ENCODE data around the gene RNF223. TPM values are rescaled to one million over a fixed set of nuclear protein-coding genes. Genes with fewer than 3 reads are reported as not detected.

Gene RNF223
- total and polyA plus RNA-seq, 2 donors from 2014 or later: 0.28 to 2.3 TPM

- TF ChIP-seq, protein P1, sequence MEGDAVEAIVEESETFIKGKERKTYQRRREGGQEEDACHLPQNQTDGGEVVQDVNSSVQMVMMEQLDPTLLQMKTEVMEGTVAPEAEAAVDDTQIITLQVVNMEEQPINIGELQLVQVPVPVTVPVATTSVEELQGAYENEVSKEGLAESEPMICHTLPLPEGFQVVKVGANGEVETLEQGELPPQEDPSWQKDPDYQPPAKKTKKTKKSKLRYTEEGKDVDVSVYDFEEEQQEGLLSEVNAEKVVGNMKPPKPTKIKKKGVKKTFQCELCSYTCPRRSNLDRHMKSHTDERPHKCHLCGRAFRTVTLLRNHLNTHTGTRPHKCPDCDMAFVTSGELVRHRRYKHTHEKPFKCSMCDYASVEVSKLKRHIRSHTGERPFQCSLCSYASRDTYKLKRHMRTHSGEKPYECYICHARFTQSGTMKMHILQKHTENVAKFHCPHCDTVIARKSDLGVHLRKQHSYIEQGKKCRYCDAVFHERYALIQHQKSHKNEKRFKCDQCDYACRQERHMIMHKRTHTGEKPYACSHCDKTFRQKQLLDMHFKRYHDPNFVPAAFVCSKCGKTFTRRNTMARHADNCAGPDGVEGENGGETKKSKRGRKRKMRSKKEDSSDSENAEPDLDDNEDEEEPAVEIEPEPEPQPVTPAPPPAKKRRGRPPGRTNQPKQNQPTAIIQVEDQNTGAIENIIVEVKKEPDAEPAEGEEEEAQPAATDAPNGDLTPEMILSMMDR (IDR thresholded peaks at IDR 0.05; ENCODE audit: borderline replicate concordance, extremely low read depth, insufficient read depth): no peak
- FAIRE-seq (no peak), DNase-seq (peak in 1 of 5 donors; percentile 58)
- no peaks in the 10 kb centered on the region for H3K27me3 ChIP-seq (ENCODE audit: control insufficient read depth, insufficient read depth, low read length)
- no peak overlapping the region for H3K9ac ChIP-seq (ENCODE audit: low read length in 3 of 3)
- H3K9me3 ChIP-seq (ENCODE audit: control insufficient read depth in 2 of 3, insufficient read depth in 1 of 3, low read length in 3 of 3): peaks cover 0 to 6% (median 0%) of the 10 kb centered on the region in 3 donors
- H3K36me3 ChIP-seq (ENCODE audit: control insufficient read depth in 2 of 3, insufficient read depth in 3 of 3, low read length in 3 of 3): no peaks in the 10 kb centered on the region
- no peak overlapping the region for H3K27ac ChIP-seq (ENCODE audit: low read depth in 2 of 2, low read length in 2 of 2)
- no peaks in the 10 kb centered on the region for H3K4me1 ChIP-seq (ENCODE audit: control insufficient read depth in 2 of 3, insufficient read depth in 2 of 3, low read depth in 1 of 3, low read length in 3 of 3)
- intact Hi-C loops (cut with DNase I): no loop called here
- no peak overlapping the region for H3K4me3 ChIP-seq (ENCODE audit: low read length in 3 of 3)
Measured at GRCh38 chr1:1111516-1112236, 37.6 kb upstream of the RNF223 start.

DNA sequence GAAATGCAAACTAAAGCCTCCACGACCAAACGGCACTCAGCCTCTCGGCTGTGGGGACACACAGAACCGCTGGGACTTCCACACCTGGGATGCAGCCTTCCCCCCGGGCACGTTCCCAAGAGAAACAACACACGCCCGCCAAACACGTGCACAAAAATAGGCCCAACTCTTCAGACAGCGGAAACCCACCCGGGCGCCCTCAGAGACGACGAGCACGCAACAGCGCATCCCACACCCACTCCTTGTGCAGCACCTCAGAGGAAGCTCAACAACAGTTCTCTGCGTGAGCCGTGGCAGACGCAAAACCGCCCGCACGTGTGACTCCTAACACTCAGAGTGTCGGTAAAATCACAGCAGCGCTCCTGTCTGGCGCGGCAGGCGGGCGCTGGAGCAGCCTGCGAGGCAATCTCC is 36.5 kb upstream of the RNF223 start:
- peak in 1 of 5 donors; percentile 66 for DNase-seq

DNA sequence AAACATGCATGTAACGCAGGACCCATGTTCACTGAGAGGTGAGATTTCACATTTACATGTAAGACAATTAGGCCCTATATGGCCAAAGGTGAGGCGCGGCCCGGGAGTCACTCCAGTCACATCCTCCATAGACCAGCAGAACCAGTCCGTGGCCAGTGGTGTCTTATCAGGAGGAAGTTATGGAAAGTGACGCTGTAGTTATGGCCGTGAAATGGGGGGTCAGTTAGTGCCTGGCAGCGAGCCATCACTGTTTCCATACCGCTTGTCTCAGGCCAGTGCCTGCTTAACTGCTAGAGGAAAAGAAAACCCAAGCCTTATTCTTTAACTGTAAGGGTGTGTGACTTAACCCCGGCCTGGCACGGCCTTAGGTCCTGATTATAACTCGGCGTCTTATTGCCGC is 35.6 kb upstream of the RNF223 start:
- intact Hi-C loops (cut with DNase I): no loop called here
- H3K27ac ChIP-seq (ENCODE audit: low read depth in 2 of 2, low read length in 2 of 2): no peak overlapping the region

More for the DNA sequence above, 36.5 kb upstream of the RNF223 start:
- no peak for FAIRE-seq
- Histone ChIP-seq H3K27me3 (ENCODE audit: control insufficient read depth, insufficient read depth, low read length) (no peaks in the 10 kb centered on the region), H3K36me3 (ENCODE audit: control insufficient read depth in 2 of 3, insufficient read depth in 3 of 3, low read length in 3 of 3) (no peaks in the 10 kb centered on the region), H3K9ac (ENCODE audit: low read length in 3 of 3) (no peak overlapping the region), H3K4me3 (ENCODE audit: low read length in 3 of 3) (no peak overlapping the region), H3K4me1 (ENCODE audit: control insufficient read depth in 2 of 3, insufficient read depth in 2 of 3, low read depth in 1 of 3, low read length in 3 of 3) (no peaks in the 10 kb centered on the region), H3K9me3 (ENCODE audit: control insufficient read depth in 2 of 3, insufficient read depth in 1 of 3, low read length in 3 of 3) (peaks cover 0 to 6% (median 0%) of the 10 kb centered on the region in 3 donors), H3K27ac (ENCODE audit: low read depth in 2 of 2, low read length in 2 of 2) (no peak overlapping the region)
- TF ChIP-seq, protein P1 (IDR thresholded peaks at IDR 0.05; ENCODE audit: borderline replicate concordance, extremely low read depth, insufficient read depth): no peak
- intact Hi-C loops (cut with DNase I): no loop called here

More for the DNA sequence above, 35.6 kb upstream of the RNF223 start:
- FAIRE-seq (no peak), DNase-seq (peak in 2 of 5 donors; percentile 33 to 37)
- TF ChIP-seq, protein P1 (IDR thresholded peaks at IDR 0.05; ENCODE audit: borderline replicate concordance, extremely low read depth, insufficient read depth): no peak
- Histone ChIP-seq H3K9ac (ENCODE audit: low read length in 3 of 3) (no peak overlapping the region), H3K9me3 (ENCODE audit: control insufficient read depth in 2 of 3, insufficient read depth in 1 of 3, low read length in 3 of 3) (peaks cover 0 to 6% (median 0%) of the 10 kb centered on the region in 3 donors), H3K4me1 (ENCODE audit: control insufficient read depth in 2 of 3, insufficient read depth in 2 of 3, low read depth in 1 of 3, low read length in 3 of 3) (no peaks in the 10 kb centered on the region), H3K36me3 (ENCODE audit: control insufficient read depth in 2 of 3, insufficient read depth in 3 of 3, low read length in 3 of 3) (no peaks in the 10 kb centered on the region), H3K27me3 (ENCODE audit: control insufficient read depth, insufficient read depth, low read length) (no peaks in the 10 kb centered on the region), H3K4me3 (ENCODE audit: low read length in 3 of 3) (no peak overlapping the region)

Data from kidney (tissue), 14 donors.